GM18867 (cell line): Measurements from ENCODE around the gene BTBD9.

Experiments
- ATAC-seq: cut with Tn5 transposase; IDR thresholded peaks from one replicate; pipeline ENCODE4 v1.9.1; 2021; ENCODE audit warnings: mild to moderate bottlenecking, moderate library complexity; ENCODE audit not compliant: unreplicated experiment

BTBD9 gene

GRCh38 chr6:38512211-38512610 is 127.5 kb downstream of the BTBD9 start:
- no peak for ATAC-seq

DNA sequence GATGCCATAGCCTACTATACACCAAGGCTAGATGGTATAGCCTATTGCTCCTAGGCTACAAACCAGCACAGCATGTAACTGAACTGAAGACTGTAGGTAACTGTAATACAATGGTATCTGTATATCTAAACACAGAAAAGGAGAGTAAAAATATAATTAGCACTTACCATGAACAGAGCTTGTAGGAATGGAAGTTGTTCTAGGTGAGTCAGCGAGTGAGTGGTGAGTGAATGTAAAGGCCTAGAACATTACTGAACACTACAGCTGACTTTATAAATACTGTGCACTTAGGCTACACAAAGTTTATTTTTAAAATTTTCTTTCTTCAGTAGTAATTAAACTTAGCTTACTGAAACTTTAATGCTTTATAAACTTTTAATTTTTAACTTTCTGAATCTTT is 129.5 kb downstream of the BTBD9 start:
- ATAC-seq = no peak

DNA sequence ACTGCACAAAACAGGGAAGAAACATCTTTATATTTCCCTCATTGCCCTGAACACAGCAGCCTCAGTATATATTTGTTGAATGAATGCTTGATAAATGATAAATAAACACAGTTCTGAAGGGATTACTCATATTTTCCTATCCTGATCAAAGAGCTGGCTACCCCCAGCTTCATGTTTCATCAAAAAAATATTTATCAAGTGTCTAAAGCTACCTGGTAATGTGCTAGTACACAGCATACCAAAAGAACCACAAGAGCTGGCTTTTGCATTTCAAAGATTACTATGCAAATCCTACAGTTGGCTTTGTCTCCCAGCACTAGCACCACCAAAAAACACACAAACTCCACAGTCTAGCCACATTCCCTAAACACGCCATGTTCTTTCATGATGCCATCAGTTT is 130.0 kb downstream of the BTBD9 start:
- no peak for ATAC-seq

DNA sequence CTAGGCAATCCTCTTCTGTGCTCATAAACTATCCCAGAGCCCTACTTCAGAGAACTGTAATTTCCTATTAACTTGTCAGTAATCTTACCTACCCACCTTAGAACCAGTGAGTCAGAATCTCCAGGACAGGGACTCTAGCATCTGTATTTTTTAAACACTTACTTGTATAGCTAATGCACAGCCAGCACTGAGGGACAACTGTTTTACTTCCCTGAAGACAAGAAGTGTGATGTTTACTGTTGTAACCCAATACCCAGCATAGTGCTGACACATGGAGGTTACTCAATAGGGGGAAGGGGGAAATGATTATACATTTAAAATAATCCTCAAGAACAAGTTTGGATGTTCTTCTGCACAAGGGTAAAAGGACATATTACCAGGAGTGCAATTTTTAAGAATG is 130.8 kb downstream of the BTBD9 start:
- ATAC-seq = no peak

DNA sequence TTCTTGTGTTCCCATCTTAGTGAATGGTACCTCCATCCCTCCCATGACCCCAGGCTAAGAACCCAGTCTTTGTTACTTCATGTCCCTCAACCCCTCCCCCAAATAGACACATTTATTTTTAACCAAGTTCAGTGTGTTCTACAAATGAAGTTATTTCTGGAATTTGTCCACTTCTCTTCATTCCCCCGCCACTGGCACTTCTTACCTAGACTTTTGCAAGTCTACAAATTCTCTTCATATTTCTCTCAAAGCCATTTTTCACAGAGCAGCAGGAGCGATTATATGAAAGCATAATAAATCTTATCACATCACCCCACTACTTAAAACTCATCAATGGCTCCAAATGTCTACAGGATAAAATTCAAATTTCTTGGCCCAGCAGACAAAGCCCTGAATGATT is 131.4 kb downstream of the BTBD9 start:
- ATAC-seq = no peak

GRCh38 chr6:38507173-38507572 is 132.6 kb downstream of the BTBD9 start:
- ATAC-seq = no peak

DNA sequence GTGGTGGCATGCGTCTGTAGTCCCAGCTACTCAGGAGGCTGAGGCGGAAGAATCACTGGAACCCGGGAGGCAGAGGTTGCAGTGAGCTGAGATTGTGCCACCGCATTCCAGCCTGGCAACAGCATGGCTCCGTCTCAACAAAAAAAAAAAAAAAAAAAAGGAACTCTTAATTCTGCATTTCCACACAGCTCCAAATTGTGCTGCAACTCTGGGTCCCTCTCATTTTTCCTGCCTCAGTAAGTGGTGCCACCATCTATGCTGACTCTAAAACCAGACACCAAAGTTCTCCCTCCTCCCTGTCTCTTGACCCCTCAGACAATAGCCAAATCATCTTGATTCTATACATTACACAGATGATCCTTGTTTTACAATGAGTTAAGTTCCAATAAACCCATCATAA is 133.9 kb downstream of the BTBD9 start:
- no peak for ATAC-seq

DNA sequence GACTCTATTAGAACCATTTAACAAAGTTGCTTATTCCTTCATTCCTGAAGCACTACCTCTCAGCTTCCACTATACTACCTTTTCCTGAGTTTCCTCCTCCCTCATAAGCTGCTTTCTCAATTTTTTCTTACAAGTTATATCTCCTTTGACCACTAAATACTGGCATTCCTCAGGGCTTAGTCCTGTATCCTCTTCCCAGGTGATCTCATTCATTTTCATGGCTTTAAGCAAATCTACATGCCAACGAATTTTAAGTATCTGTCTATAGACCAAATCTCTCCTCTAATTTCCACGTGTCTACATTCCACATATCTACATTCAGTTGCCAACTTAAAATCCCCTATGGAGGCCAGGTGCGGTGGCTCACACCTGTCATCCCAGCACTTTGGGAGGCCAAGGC is 134.7 kb downstream of the BTBD9 start:
- ATAC-seq = no peak

GRCh38 chr6:38503960-38504682 is 135.6 kb downstream of the BTBD9 start:
- no peak for ATAC-seq

GRCh38 chr6:38503032-38503773 is 136.5 kb downstream of the BTBD9 start:
- no peak for ATAC-seq

- ATAC-seq = no peak
Observed at GRCh38 chr6:38502423-38502822, 137.3 kb downstream of the BTBD9 start.

GRCh38 chr6:38501931-38502330 is 137.8 kb downstream of the BTBD9 start:
- no peak for ATAC-seq

DNA sequence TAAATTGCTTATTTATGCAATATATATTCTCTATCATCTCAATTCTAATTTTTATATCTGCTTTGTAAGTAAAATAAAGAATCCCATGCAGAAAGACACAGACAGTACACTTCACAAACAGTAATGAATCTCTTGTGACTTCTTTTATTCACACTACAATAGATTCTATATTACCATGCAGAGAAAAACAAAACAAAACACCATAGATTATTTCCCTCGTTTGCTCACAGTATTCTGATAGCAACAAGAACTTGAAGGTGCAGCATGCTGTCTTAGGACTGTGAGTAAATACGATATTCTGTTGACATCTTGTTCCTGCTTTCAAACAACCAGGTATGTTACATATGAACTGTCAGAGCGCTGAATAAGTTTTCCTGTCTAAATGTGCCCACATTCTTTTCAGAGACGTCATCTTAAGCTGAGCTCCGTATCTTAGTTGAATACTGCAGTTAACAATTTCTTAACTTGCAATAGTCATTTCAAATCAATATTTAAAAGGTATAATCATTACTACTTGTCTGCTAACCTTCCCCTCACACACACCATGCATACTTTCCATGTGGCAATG is 140.1 kb downstream of the BTBD9 start:
- no peak for ATAC-seq

DNA sequence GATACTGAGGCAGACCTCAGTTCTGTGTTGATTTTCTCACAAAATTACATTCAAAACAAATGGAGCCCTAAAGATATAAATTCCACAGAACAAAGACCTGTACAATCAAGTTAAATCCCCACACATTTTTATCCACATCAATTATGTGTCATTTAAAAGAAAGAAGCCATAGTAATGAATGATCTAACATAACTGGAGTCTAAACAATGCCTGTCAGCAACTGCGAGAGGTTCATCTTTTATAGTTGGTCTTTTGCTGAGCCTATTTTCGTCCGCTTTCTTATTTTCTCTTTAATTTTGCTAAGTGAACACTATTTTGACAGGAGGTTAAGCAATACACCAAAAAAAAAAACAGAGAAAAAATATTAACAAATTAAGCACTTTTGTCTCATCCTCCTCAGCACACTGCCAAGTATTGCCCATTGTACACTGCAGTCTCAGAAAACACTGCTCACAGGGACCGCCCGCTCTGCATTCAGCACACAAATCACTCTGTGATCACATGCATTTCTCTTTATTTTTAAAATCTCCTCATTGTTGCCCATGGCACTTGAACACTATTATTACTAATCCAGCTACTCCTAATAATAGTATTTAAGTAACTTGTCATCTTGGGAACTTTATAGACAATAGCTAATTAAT is 140.8 kb downstream of the BTBD9 start:
- ATAC-seq = no peak

- no peak for ATAC-seq
Observed at GRCh38 chr6:38498085-38498484, 141.6 kb downstream of the BTBD9 start.

DNA sequence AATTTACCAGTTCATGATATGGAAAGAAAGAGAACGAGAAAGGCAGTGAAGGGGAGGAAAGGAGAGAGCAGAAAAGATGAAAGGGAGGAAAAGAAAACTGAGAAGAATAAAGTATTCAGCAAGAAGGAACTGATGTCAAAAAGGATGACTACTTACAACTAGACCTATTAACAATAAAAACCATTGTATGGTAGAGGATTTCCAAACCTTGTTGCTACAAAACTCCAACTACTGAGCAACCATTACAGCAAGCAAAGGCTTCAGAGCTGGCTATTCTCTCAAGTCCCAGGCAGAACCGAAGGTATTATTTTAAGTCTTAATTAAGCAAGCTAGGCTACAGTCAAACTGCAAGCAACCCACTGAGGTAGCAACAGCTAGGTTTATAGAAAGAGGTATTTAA is 142.2 kb downstream of the BTBD9 start:
- no peak for ATAC-seq

DNA sequence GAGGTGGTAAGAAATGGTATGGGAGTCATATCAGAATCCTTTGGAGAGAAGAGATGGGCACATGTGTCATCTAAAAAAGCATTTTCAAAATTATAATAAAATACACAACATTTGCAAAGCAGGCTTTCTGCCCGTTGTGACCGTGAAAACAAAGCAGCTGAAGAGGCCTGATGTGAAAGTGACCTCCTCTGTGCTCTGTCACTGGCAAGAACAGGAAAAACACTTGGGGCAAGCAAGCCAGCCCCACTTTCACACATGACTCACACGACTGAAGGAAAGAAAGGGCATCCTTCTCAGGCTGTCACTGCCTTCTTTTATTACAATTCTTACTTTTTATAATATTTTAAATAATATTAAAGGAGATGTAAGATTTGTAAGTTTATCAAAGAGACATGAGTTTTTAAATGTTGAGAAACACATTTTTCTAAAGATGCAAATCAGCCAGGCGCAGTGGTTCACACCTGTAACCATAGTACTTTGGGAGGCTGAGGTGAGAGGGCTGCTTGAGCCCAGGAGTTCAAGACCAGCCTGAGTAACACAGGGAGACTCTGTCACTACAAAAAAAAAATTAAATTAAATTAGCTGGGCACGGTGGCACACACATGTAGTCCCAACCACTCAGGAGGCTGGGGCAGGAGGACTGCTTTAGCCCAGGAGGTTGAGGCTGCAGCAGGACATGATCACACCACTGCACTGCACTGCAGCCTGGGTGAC is 143.7 kb downstream of the BTBD9 start:
- ATAC-seq = peak; percentile 78

GRCh38 chr6:38495518-38495917 is 144.2 kb downstream of the BTBD9 start:
- ATAC-seq = no peak

DNA sequence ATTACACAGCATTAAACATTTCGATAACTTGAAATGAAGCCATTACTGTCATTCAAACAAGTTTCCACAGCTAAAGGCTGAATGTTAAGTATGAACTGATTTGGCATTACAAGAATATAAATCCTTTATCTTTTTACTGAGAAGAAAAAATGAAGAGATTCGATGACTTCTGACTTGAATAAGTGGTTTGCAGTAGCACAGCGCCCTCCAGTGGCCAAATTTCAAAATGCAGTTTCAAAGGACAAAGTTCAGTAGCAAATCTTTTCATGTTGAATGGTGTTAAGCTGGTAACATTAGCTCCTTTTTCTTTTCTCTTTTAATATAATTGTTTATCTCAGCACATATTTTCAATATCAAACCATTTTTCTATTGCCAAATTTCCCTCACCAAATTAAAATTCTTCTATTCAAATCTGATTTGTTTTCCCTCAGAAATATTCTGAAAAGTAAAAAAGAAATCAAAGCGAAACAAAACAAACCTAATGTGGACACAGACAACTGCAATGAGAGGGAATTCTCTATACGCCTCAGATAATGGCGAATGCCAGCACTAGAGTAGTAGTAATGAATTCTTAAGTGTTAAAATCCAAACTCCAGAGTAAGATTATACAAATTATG is 145.7 kb downstream of the BTBD9 start:
- ATAC-seq = no peak

DNA sequence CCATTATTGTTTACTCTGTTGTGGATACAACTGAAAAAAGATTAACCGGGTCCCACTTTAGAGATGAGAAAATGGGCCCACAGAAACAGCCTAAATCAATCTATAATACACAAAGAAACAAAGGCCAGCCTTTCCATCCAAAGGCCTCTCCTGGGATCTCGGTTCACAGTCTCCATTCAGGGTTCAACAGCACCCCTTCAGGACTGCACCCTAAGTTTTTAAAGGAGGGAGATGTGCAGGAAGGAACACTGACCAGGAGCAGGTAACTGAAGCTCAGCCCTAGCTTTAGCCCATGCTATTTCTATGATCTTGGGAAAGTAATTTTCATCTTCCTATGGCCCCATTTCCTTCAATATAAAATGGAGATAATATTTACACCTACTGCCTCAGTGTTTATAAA is 147.7 kb downstream of the BTBD9 start:
- no peak for ATAC-seq

- ATAC-seq = no peak
Observed at GRCh38 chr6:38489951-38490350, 149.8 kb downstream of the BTBD9 start.
